Breast epithelium (tissue), 3 donors: Measurements from ENCODE around the gene UBE2G1.

Source experiments
- POLR2A ChIP-seq: fragments of 450-650 bp; IDR thresholded peaks from one replicate; pipeline ENCODE4 v1.6.1; 2016; ENCODE audit warnings: antibody characterized with exemption, mild to moderate bottlenecking, moderate library complexity
- POLR2AphosphoS5 ChIP-seq, 3 donors: sonication (generic); formaldehyde crosslinking; IDR thresholded peaks; one replicate each; pipeline ENCODE4 v1.6.1; 2017; ENCODE audit warnings: antibody characterized with exemption in 3 of 3
- TF ChIP-seq, protein P1 (sequence below), 3 donors: fragments of 450-650 bp; IDR thresholded peaks; one replicate each; pipeline ENCODE4 v1.5.1; 2016 to 2017; ENCODE audit warnings: antibody characterized with exemption in 3 of 3, mild to moderate bottlenecking in 3 of 3, moderate library complexity in 3 of 3

- TF ChIP-seq, protein P1, sequence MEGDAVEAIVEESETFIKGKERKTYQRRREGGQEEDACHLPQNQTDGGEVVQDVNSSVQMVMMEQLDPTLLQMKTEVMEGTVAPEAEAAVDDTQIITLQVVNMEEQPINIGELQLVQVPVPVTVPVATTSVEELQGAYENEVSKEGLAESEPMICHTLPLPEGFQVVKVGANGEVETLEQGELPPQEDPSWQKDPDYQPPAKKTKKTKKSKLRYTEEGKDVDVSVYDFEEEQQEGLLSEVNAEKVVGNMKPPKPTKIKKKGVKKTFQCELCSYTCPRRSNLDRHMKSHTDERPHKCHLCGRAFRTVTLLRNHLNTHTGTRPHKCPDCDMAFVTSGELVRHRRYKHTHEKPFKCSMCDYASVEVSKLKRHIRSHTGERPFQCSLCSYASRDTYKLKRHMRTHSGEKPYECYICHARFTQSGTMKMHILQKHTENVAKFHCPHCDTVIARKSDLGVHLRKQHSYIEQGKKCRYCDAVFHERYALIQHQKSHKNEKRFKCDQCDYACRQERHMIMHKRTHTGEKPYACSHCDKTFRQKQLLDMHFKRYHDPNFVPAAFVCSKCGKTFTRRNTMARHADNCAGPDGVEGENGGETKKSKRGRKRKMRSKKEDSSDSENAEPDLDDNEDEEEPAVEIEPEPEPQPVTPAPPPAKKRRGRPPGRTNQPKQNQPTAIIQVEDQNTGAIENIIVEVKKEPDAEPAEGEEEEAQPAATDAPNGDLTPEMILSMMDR (IDR thresholded peaks at IDR 0.05): no peak
- TF ChIP-seq POLR2A (no peak), POLR2AphosphoS5 (IDR thresholded peaks at IDR 0.05) (no peak)
Measured at GRCh38 chr17:4340914-4341615, 25.4 kb downstream of the UBE2G1 start.
